Frontal cortex (tissue), 4 donors: ENCODE measurements around the gene SLC7A7. TPM values are rescaled to one million over a fixed set of nuclear protein-coding genes. Genes with fewer than 3 reads are reported as not detected.
"Not testable (repeated sequence)": the region's sequence is repeated elsewhere in the genome, so short reads cannot be mapped to it uniquely, and the experiment has no call there.

Experiments used
- DNase-seq, 2 donors: peaks; one replicate each; pipeline ENCODE4 v3.0.0; 2012; ENCODE audit warnings: low spot score in 2 of 2
- FAIRE-seq: peaks from 2 replicates; lab custom pipeline; 2012; peaks lifted over from hg19 to GRCh38; lab: Jason Lieb, UNC
- total RNA-seq: library from RNA; depleted of rRNA; stranded (reverse); fragments of >200 nt; gene quantifications from one replicate; pipeline ENCODE4 v1.2.3, GENCODE V29; 2014
- donor health status: control.
- donor health status: control.
- donor health status: control.

The SLC7A7 gene
- total RNA-seq, 1 donor from 2014 or later: 2.0 TPM

DNA sequence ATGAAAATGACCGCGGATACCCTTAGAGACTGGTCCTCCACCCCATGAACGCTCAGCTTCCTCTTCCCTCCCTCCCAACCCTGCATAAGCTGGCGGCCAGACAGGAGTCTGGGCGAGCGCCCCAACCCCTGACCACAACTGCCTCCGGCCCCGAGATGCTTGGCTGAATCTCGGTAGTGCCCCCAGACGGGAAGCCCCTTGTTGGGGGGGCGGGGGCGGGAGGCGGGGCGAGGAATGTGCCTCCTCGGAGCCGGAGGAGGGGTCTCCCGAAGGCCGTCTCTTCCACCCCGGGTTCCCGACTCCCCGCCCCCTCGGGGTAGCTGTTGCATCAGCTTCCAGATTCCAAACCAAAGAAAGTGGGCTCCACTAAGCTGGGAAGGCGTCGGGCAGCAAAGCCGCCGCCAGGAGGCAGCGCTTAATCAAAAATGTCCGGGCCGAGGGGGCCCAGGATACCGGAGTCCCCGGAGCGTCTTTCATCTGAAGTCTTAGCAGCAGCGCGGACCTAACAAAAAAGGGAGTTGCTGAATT lies 7.4 kb upstream of the SLC7A7 start:
- no peak for FAIRE-seq

DNA sequence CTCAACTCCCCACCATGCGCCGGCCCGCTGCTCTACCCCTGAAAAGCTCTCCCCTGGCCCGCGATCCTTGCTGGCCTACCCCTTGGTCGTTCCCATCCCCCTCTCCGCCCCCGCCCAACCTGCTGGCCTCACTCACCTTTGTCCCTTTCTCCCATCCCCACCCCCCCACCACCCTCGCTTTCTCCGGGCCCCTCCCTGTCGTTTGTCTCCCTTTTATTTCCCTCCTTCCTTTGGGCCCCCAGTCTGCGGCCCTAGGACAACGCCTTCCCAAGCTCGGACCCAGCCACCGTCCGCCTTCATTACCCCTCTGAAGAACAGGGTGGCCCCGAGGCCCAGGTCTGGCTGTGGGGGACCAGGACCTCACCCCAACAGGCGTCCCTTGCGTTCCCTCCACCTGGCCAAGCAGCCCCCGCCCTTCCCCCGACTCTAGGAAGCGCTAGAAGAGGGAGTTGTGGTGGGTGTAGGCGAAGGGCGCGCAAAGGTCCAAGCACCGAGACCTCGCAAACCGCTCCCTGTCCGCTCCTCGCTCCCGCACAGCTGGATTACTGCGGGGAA lies 6.9 kb upstream of the SLC7A7 start:
- DNase-seq (no peak), FAIRE-seq (no peak)

More for the DNA sequence above, 7.4 kb upstream of the SLC7A7 start:
- peak in 1 of 2 donors; percentile 81 for DNase-seq

DNA sequence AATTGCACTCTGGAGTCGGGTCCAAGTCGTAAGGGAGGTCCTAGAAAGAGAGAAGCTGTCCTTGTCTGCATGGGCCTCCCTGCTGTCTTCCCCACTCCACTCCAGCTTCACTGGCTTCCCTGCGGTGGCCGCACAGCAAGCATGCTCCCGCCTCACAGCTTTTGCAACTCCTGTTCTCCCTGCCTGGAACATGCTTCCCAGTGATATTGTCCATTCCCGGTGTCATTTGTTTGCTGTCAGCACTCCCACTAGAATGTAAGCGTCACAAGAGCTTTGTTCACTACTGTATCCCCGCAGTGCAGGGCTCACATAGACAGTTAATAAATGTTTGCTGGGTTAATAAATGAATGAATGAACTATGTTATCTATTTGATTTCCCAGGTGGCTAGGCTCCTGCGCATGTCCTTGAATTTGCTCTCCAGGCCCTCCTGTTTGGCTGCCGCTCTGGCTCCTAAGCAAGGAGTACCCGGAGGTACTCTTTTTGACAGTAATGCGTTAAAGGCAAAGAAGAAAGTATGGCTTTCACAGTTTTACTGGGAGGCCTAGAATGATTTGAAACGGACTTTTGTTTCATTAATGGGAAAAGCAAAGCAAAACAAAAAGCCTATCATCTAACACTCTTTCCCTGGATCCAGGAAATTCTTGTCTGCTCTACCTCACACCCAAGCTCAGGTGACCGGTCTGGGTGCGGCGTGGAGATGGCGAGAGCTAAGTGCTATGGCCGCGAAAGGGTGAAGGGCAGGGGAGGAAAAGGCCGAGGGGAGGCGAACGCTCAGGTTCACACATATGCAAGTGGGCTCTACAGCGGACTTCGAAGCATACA lies 6.2 kb upstream of the SLC7A7 start:
- FAIRE-seq (no peak), DNase-seq (no peak)

DNA sequence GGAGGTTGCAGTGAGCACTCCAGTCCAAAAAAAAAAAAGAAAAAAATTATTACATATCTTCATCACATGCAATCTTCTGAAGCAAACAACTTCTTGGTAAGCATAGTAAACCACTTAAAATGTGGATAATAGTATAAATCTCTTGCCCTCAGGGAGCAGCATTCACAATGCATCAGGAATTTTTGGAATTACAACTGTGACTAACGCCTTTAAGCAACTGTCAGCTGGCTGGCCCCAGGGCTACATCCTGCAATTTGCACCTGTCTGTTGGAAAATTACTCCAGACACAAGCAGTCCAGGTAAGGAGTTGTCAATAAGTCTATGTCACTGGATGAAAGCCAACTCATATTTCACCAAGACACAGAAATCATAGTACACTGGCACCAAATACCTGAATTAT lies 5.5 kb upstream of the SLC7A7 start:
- DNase-seq: no peak
- FAIRE-seq: no peak

DNA sequence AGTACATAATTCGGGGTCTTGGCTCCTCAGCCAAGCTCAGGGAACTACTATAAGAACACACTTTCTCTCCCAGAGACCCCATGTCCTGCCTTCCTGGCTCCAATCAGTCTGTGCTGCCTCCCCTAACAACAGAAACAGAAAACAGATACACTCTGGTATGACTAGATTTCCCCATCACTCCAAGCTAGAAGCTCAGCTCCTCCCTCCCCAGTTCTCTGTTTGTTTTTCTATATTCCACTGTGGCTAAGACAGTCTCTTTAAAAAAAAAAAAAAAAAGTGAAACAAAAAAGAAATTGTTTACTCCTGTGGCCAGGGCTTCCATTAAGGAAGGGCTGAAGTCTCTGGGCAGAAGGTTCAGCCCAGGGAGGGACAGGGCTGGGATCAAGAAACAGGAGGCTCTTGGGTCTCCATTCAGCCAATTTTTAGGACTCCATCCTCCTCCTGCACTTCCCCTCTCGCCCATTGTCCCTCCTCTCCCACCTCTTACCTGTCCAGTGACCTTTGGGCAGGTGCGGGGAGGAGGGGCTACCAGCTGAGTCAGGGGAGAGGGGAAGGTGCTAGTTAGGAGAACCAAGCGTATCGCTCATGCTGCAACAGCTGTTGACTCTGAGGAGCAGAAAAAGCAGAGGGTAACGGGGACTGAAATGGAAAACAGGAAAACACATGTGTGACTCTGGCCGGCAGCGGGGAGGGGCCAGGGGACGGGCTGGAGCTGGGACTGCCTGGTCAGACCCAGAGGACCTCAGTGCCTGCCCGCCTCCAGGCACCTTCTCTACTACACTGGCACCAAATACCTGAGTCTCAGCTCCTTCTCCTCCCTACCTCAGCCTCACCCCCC lies 4.1 kb upstream of the SLC7A7 start:
- FAIRE-seq (no peak), DNase-seq (no peak)

DNA sequence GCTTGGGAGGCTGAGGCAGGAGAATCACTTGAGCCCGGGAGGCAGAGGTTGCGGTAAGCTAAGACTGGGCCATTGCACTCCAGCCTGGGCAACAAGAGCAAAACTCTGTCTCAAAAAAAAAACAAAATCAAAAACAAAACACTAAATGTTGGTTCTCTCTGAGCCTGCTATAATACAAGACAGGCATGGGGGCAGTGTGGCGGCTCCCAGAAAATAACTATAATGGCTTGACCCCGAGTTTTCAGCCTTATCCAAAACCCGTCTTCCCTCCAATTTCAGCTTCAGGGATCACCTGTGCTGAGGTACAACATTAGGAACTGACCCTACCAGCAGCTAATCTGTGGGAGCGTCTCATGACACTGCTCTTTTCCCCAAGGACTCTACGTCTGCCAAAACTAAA lies 862 bp downstream of the SLC7A7 start:
- DNase-seq: no peak
- no peak for FAIRE-seq

DNA sequence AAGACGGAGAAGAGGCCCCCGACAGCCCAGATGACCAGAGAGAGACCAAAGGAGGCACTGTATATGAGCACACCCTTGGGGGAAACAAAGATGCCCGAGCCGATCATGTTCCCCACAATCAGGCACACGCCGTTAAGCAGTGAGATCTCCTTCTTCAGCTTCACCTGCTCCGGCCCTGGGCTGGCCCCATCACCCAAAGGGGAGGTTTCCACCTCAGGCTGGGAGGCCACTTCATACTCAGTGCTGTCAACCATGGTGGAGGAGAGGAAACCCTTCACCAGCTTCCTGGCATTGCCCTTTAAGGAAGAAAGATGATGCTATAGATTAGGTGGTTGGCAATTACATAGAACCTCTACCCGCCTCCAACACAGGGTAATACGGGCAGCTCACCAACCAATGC lies 2.1 kb downstream of the SLC7A7 start:
- no peak for DNase-seq
- FAIRE-seq: no peak

DNA sequence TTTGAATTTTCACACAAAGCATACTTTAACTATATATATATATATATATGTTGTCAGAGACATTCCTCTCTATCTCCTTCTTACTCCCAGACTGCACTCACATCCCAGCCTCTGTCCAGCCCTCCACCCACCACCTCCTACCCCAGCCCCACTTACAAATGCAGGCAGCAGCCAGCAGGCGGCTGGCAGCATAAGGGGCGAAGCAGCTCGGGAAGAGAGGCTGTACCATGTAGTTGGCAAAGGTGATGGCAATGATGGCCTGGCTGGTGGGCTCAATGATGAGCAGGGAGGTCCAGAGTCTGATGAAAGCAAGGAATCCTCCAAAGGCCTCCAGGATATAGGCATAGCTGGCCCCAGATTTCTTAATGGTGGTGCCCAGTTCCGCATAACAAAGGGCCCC lies 2.5 kb downstream of the SLC7A7 start:
- DNase-seq: no peak
- FAIRE-seq: no peak

DNA sequence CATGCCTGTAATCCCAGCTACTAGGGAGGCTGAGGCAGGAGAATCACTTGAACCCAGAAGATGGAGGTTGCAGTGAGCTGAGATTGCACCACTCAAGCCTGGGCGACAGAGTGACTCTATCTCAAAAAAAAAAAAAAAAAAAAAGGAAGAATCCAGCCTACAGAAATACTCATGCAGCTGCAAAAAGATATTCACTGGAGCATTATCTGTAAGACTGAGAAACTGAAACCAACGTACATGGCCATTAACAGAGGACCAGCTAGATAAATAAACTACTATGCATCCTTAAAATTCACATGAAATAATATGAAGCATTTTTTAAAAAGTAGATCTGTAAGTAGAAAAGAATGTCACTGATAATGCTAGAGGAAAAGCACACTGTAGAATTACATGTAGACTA lies 3.5 kb downstream of the SLC7A7 start:
- FAIRE-seq: no peak

DNA sequence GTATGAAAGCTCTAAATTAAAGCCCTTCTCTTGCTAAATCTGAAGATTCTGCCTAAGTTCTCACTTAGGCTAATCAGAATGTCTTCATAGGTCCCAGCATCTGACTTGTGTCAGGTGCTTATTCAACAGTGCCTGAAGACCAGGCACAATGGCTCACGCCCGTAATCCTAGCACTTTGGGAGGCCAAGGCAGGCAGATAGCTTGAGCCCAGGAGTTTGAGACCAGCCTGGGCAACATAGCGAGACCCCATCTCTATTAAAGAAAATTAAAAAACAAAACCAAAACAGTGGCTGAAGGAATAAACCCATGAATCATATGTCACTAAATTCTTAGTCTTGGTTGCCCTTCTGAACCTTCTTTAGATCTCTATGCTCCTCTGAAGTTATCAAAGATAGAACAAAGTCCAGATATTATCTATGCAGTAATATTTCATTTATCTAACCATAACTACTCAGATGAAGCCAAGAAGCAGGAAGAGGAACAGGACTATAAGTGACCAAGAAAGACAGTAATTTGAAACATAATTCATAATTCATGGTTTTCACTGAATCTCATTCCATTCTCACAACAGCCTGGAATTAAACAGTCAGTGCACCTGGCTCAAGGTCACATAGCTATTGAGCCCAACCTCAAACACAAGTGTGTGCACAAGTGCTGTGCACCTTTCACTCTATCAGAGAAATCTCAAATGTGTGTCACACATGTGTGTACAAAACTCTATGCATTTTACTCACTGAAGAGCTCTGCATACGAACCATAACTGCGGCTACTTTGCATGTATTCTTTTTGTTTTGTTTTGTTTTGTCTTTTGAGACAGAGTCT lies 6.6 kb downstream of the SLC7A7 start:
- DNase-seq (no peak), FAIRE-seq (no peak)

More for the DNA sequence above, 3.5 kb downstream of the SLC7A7 start:
- DNase-seq: no peak

DNA sequence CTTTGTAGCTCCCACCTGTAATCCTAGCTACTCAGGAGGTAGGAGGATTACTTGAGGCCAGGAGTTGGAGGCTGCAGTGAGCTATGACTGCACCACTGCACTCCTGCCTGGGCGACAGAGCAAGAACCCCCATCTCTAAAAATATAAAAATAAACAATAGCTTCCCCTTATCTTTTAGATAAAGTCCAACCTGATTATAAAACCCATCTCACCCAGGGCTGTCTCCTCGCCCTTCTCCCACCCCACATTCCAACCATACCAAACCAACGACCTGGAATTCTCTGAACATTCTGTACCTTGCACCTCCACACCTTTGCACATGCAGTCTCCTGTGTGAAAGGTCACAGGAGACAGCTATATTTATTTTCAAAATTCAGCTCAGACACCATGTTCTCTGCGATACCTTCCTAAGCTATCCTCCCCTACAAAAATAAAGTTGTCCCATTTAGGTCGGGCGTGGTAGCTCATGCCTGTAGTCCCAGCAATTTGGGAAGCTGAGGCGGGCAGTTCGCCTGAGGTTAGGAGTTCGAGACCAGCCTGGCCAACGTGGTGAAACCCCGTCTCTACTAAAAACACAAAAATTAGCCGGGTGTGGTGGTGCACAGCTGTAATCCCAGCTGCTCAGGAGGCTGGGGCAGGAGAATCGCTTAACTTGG lies 7.7 kb downstream of the SLC7A7 start:
- DNase-seq (no peak), FAIRE-seq (no peak)

DNA sequence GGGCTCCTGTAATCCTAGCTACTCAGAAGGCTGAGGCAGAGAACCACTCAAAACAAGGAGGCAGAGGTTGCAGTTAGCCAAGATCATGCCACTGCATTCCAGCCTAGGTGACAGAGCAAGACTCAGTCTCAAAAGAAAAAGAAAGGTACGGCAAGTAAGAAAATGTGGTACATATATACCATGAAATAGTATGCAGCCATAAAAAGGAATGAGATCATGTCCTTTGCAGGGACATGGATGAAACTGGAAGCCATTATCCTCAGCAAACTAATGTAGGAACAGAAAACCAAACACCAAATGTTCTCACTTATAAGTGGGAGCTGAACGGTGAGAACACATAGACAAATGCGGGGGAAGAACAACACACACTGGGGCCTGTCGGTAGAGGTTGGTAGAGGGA lies 10.0 kb downstream of the SLC7A7 start:
- FAIRE-seq, DNase-seq: not testable (repeated sequence)

DNA sequence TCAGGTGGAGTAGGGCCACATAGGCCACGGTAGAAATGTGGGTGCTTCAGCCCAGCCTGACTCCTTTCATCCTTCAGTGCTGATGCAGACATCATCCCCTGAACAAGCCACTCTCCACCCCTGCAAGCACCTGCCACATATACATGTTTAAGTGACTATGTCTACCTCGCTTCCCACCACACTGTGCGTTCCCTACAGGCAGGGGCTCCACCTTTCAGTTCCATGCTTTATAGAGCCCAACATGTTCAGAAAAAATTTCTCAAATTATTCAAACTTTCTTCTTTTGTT lies 11.6 kb downstream of the SLC7A7 start:
- FAIRE-seq: no peak
- no peak for DNase-seq

DNA sequence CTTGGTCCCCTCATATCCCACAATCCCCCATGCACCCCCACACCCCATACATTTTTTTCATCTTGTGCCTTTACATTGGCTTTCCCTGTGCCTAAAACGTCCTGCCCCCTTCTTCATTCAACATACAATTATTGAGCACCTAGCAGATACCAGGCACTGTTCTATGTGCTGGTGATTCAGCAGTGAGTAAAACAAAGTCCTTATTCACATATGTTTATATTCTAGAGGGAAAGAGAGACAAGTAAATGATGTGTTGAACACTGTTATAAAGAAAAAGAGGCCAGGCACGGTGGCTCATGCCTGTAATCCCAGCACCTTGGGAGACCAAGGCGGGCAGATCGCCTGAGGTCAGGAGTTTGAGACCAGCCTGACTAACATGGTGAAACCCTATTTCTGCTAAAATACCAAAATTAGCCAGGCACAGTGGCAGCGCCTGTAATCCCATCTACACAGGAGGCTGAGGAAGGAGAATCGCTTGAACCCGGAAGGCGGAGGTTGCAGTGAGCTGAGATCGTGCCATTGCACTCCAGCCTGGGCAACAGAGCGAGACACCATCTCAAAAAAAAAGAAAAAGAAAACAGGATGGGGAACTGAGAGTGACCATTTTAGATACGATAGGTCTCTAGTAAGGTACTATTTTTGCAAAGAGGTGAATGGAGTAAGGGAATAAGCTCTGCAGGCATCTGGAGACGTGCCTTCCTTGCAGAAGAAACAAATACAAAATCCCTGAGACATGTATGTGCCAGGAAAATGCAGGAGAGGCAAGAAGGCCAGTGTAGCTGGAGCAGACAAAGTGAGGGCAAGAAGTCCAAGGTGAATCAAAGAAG lies 12.2 kb downstream of the SLC7A7 start:
- DNase-seq (no peak), FAIRE-seq (no peak)

DNA sequence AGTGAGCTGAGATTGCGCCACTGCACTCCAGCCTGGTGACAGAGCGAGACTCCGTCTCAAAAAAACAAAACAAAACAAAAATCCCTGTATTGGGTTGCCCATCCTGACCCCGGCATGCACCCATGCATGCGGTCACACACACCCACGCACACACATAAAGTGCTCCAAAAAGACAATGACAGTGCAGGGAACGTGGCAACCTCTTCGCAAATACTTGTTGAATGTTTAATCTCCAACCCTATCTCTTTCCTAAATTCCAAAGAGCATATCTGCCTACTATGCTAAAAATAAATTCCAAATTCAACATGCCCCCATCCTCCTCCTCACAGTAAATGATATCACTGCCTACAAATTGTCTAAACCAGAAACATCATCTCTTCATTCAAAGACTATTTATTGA lies 13.5 kb downstream of the SLC7A7 start:
- DNase-seq (no peak), FAIRE-seq (no peak)

DNA sequence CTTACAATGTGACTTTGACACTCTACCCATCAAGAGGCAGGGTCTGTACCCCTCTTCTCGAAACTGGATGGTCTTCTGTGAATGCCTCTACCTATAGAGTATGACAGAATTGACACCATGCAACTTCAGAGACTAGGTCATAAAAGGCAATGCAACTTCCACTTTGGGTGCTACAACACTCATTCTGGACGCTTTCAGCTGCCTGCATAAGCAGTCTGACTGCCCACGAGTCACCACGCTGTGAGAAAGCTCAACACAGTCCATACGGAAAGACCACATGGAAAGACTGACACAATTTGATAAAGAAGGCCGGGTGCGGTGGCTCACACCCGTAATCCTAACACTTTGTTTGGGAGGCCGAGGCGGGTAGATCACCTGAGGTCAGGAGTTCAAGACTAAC lies 14.9 kb downstream of the SLC7A7 start:
- no peak for DNase-seq
- FAIRE-seq: no peak

DNA sequence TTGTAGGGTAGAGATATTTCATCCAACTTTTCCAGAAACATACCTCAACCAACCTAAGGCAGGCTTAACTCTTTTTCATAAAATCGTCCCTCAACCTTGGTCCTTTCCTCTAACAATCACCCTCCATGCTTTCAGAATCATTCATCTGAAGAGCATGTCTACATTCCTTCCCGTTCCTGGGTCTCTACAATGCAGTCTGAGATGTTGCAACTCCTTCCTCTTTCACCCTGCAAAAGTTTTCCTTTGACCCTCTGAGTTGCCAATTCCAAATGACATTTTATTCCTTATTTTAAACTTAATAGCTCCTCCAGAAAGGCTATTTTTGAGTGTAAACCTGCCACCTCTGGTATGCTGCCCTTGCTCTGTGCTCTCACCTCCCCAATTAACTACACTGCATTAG lies 16.7 kb downstream of the SLC7A7 start:
- DNase-seq (no peak), FAIRE-seq (no peak)

DNA sequence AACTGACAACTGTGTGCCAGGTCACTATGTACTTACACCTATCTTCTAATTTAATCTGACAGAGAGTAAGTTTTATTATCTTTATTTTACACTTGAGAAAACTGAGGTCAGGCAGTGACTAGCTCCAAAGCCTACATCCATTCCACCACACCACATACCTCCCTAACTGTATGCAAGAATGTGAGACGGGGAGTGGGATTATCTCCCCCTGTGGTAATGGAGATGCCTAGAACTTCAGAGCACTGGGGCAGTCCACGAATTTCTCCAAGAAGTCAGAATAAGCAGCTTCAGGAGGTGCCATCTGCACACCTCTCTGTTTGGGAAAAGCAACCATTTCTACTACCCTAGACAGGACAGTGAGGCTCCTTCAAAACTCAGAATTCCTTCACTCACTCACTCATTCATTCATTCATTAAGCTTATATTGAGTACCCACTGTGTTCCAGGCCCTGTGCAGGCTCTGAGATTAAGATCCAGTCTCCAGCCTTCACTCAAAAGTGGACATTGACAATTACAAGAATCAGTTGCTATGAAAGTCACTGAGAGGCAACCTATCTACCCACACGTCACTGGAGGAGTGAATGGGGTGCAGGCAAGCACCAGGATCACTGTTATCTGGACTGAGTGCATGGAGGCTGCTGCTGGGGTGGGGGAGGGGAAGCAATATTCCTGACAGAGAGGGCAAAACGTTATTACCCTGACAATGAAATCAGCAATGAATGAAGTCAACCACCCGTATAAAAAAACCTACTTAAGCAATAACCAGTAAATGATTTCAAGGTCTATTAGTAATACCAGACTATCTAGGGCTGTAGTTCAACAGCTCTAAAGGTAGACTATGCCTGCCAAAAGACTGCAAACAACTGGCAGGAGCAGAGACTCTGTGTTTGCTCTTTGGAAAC lies 18.0 kb downstream of the SLC7A7 start:
- DNase-seq (no peak), FAIRE-seq (no peak)
